Pancreas (tissue), 10 donors: ENCODE data around the gene ING1. TPM values are rescaled to one million over a fixed set of nuclear protein-coding genes. Genes with fewer than 3 reads are reported as not detected.

Experiments
- ATAC-seq, 4 donors: fragments of 200-7000 bp; cut with Tn5 transposase; one replicate each; pipeline versions ENCODE4 v1.8.0 to v1.9.1; 2020; ENCODE audit warnings: mild to moderate bottlenecking in 4 of 4, moderate library complexity in 4 of 4
- DNase-seq, 6 donors: peaks; one replicate each; pipeline ENCODE4 v3.0.0-alpha.2; 2020
- FAIRE-seq: peaks from 2 replicates; lab custom pipeline; 2012; peaks lifted over from hg19 to GRCh38; lab: Jason Lieb, UNC
- H3K27ac ChIP-seq, 4 donors: fragments of 200-600 bp; sonication (generic); 1 replicate in 3 of 4; 2 replicates in 1 of 4; pipeline versions ENCODE4 v1.5.0 to v1.8.0; 2020
- H3K27me3 ChIP-seq, 4 donors: fragments of 200-600 bp; one replicate each; pipeline ENCODE4 v1.8.0; 2021
- H3K36me3 ChIP-seq, 3 donors: fragments of 200-600 bp; sonication (generic) in 1 of 3; one replicate each; pipeline versions ENCODE4 v1.5.0 to v1.8.0; 2020 to 2021
- H3K4me1 ChIP-seq, 3 donors: fragments of 200-600 bp; one replicate each; pipeline ENCODE4 v1.8.0; 2021
- H3K4me3 ChIP-seq, 4 donors: fragments of 200-600 bp; sonication (generic) in 2 of 4; one replicate each; pipeline versions ENCODE4 v1.5.0 to v1.8.0; 2020 to 2021
- H3K9me3 ChIP-seq, 4 donors: fragments of 200-600 bp; one replicate each; pipeline ENCODE4 v1.8.0; 2021
- WGBS, 2 donors: extraction: QIAGEN DNeasy Blood & Tissue Kit; methylation state at CpG; one replicate each; pipeline ENCODE4 v1.1.7; 2013; 5-methylcytosine and 5-hydroxymethylcytosine counted together
- intact Hi-C, 3 donors: fragments of 100-400 bp; cut with DNase I; formaldehyde crosslinking; loops; one replicate each; pipeline versions ENCODE4 v1.11.1 to v1.14.2; 2022
- polyA plus RNA-seq, 2 donors: library from polyadenylated mRNA; stranded (reverse); fragments of 200-250 nt; gene quantifications; one replicate each; pipeline ENCODE4 v1.2.3, GENCODE V29; 2013
- total RNA-seq, 6 donors: library from RNA; stranded (reverse); fragmentation: NEBNext Ultra II Directional in 4 of 6; extraction: Animal tissue kit (Norgen Biotek cat#: 25700) in 4 of 6; gene quantifications; one replicate each; pipeline versions ENCODE4 v1.2.1 to v1.2.4, GENCODE V29; 2021 to 2023
- TF ChIP-seq, protein P1 (sequence below), 4 donors: fragments of 200-600 bp; sonication (generic) in 3 of 4; IDR thresholded peaks; one replicate each; pipeline versions ENCODE4 v1.5.0 to v1.8.0; 2021; ENCODE audit warnings: antibody characterized with exemption in 4 of 4
- donor health status: healthy with polysubstance abuse.
- donor health status: DM: no; HTN: no; CAD: no; lungs with moderate emphysema.
- donor health status: DM: no; HTN: no; CAD: no.
- donor health status: control.
- donor health status: control.
- donor health status: Bipolar disorder and iron deficiency.
- donor health status: DM: yes; HTN: yes; CAD: no.
- donor health status: DM: no; HTN: no; CAD: no.
- donor health status: DM: no; HTN: no; CAD: no.
- donor health status: DM: yes; HTN: yes; CAD: no.

Gene ING1
- total and polyA plus RNA-seq, 8 donors = 4.0 to 7.7 (median 5.3) TPM

GRCh38 chr13:110714797-110715394, 1.4 kb downstream of the ING1 start:
- 1% methylated on average over 41 to 49 of the region's 49 CpGs for WGBS, 2 donors

DNA sequence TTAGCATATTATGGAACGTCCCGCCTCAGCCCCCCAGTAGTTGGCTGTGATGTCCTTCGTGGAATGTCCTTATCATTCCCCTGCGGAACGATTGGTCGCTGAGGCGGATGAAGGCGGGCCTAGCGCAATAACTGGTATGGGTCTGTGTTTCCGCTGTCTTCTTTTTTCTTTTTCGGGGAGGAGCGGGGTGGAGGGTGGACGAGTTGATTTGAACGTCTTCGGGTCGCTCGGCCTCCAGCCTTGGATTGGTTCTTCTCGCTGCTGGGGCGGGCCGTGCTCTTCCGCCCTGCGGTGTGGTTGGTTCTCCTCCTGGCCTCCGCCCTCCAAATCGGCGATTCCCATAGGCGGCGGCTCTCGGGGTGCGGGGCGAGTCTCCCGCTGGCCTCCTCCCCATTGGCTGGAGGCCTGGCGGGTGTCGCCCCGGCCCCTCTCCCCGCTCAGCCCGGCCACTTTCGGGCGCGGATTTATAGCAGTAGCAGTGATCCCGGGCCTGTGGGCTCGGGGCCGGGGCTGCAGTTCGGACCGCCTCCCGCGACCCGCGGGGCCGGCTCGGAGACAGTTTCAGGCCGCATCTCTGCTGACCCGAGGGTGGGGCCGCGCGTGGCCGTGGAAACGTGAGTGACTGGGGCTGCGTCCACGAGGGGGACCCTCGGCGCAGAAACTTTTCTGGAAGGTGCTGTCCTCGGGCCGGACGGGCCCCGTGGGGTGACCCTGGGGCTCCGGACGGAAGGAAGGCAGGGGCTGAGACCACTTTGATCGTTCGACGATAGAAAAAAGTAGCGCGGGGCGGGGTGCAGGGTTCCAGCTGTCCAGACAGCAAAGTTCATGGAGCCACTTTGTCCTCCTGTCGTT, 2.1 kb downstream of the ING1 start:
- WGBS, 2 donors = 0 to 1% methylated on average over 74 of the region's 74 CpGs
- H3K4me3 ChIP-seq = peak overlapping the region; percentile 85 to 97 (median 92)
- intact Hi-C loops = no loop called here
- peak overlapping the region; percentile 92 to 100 (median 99) for H3K27ac ChIP-seq
- H3K9me3 ChIP-seq = no peaks in the 10 kb centered on the region
- no peaks in the 10 kb centered on the region for H3K27me3 ChIP-seq
- ATAC-seq = peak; percentile 64 to 76 (median 68)
- TF ChIP-seq, protein P1, sequence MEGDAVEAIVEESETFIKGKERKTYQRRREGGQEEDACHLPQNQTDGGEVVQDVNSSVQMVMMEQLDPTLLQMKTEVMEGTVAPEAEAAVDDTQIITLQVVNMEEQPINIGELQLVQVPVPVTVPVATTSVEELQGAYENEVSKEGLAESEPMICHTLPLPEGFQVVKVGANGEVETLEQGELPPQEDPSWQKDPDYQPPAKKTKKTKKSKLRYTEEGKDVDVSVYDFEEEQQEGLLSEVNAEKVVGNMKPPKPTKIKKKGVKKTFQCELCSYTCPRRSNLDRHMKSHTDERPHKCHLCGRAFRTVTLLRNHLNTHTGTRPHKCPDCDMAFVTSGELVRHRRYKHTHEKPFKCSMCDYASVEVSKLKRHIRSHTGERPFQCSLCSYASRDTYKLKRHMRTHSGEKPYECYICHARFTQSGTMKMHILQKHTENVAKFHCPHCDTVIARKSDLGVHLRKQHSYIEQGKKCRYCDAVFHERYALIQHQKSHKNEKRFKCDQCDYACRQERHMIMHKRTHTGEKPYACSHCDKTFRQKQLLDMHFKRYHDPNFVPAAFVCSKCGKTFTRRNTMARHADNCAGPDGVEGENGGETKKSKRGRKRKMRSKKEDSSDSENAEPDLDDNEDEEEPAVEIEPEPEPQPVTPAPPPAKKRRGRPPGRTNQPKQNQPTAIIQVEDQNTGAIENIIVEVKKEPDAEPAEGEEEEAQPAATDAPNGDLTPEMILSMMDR (IDR thresholded peaks at IDR 0.05) = no peak
- H3K36me3 ChIP-seq = no peaks in the 10 kb centered on the region
- H3K4me1 ChIP-seq = peaks cover 18 to 25% (median 21%) of the 10 kb centered on the region in 3 donors
- DNase-seq = peak; percentile 96 to 99 (median 98)
- peak; percentile 99 for FAIRE-seq

More at GRCh38 chr13:110714797-110715394, 1.4 kb downstream of the ING1 start:
- TF ChIP-seq, protein P1 (IDR thresholded peaks at IDR 0.05) = no peak
- no peaks in the 10 kb centered on the region for H3K27me3 ChIP-seq
- H3K36me3 ChIP-seq = no peaks in the 10 kb centered on the region
- H3K27ac ChIP-seq = peak overlapping the region; percentile 88 to 100 (median 99)
- H3K4me1 ChIP-seq = peaks cover 18 to 26% (median 21%) of the 10 kb centered on the region in 3 donors
- intact Hi-C loops = no loop called here
- DNase-seq (peak in 5 of 6 donors; percentile 67 to 92 (median 72)), ATAC-seq (peak; percentile 7 to 17 (median 14)), FAIRE-seq (no peak)
- H3K4me3 ChIP-seq = peak overlapping the region; percentile 84 to 97 (median 92)
- H3K9me3 ChIP-seq = no peaks in the 10 kb centered on the region

- FAIRE-seq = no peak
These were observed 2.7 kb downstream of the ING1 start for GRCh38 chr13:110716247-110716515.

GRCh38 chr13:110719036-110719710, 5.7 kb downstream of the ING1 start:
- H3K36me3 ChIP-seq = no peaks in the 10 kb centered on the region
- H3K27ac ChIP-seq = no peak overlapping the region
- peaks cover 14 to 18% (median 15%) of the 10 kb centered on the region in 3 donors for H3K4me1 ChIP-seq
- intact Hi-C loops = no loop called here
- TF ChIP-seq, protein P1 (IDR thresholded peaks at IDR 0.05) = no peak
- no peaks in the 10 kb centered on the region for H3K9me3 ChIP-seq
- peak in 2 of 6 donors; percentile 61 to 73 for DNase-seq
- no peaks in the 10 kb centered on the region for H3K27me3 ChIP-seq
- no peak for FAIRE-seq
- ATAC-seq = no peak
- no peak overlapping the region for H3K4me3 ChIP-seq
- 98% methylated on average over 61 of the region's 61 CpGs for WGBS, 2 donors

More at GRCh38 chr13:110716247-110716515, 2.7 kb downstream of the ING1 start:
- peak overlapping the region; percentile 85 to 97 (median 91) for H3K4me3 ChIP-seq
- H3K4me1 ChIP-seq = peaks cover 18 to 21% (median 21%) of the 10 kb centered on the region in 3 donors
- DNase-seq = peak in 2 of 6 donors; percentile 49 to 71
- 0 to 1% methylated on average over 12 of the region's 12 CpGs for WGBS, 2 donors
- intact Hi-C loops = no loop called here
- peak overlapping the region; percentile 92 to 96 (median 96) for H3K27ac ChIP-seq
- no peaks in the 10 kb centered on the region for H3K27me3 ChIP-seq
- H3K36me3 ChIP-seq = no peaks in the 10 kb centered on the region
- H3K9me3 ChIP-seq = no peaks in the 10 kb centered on the region
- TF ChIP-seq, protein P1 (IDR thresholded peaks at IDR 0.05) = no peak
- ATAC-seq = no peak
